Stimulated activated CD8-positive, alpha-beta memory T cell treated with anti-CD3 and anti-CD28 coated beads, Interleukin-2, amount 100 ng/mL, for 48 hours (primary cell): ENCODE measurements around the gene GUK1.
A peak's percentile ranks its signal among the peaks of the same experiment; 100 is the strongest.

Source experiments
- DNase-seq, 2 donors: peaks; one replicate each; pipeline ENCODE4 v3.0.0-alpha.2; 2020; ENCODE audit warnings: low read depth in 2 of 2

The GUK1 gene

GRCh38 chr1:228149406-228150119, 9.5 kb downstream of the GUK1 start, which contains the start of gene GJC2:
GJC2 (plus strand) TSS chr1:228149930; CDS start chr1:228157759, 7,829 bp downstream.
- DNase-seq = no peak

- DNase-seq = no peak
Measured at GRCh38 chr1:228150120-228150460, 10.0 kb downstream of the GUK1 start.

GRCh38 chr1:228150461-228151179, 10.5 kb downstream of the GUK1 start:
- no peak for DNase-seq

- DNase-seq = no peak
Measured at GRCh38 chr1:228151180-228151925, 11.3 kb downstream of the GUK1 start.

GRCh38 chr1:228152097-228152917, 12.2 kb downstream of the GUK1 start:
- no peak for DNase-seq

- DNase-seq = no peak
Measured at GRCh38 chr1:228152918-228153258, 12.8 kb downstream of the GUK1 start.

GRCh38 chr1:228154021-228154669, 14.1 kb downstream of the GUK1 start:
- no peak for DNase-seq

GRCh38 chr1:228154670-228155571, 14.8 kb downstream of the GUK1 start:
- DNase-seq = peak in 1 of 2 donors; percentile 38

- DNase-seq = no peak
Measured at GRCh38 chr1:228155596-228156514, 15.8 kb downstream of the GUK1 start.

- no peak for DNase-seq
Measured at GRCh38 chr1:228156515-228156881, 16.4 kb downstream of the GUK1 start.

- DNase-seq = no peak
Measured at GRCh38 chr1:228156941-228157728, 17.1 kb downstream of the GUK1 start.

GRCh38 chr1:228157729-228158126, 17.6 kb downstream of the GUK1 start:
- DNase-seq = no peak

- DNase-seq = no peak
Measured at GRCh38 chr1:228158151-228159007, 18.3 kb downstream of the GUK1 start.

- DNase-seq = no peak
Measured at GRCh38 chr1:228159008-228159665, 19.1 kb downstream of the GUK1 start.

GRCh38 chr1:228160201-228160761, 20.2 kb downstream of the GUK1 start:
- no peak for DNase-seq

- no peak for DNase-seq
Measured at GRCh38 chr1:228161362-228161761, 21.3 kb downstream of the GUK1 start.

GRCh38 chr1:228161866-228162265, 21.8 kb downstream of the GUK1 start:
- DNase-seq = no peak
